Measurements from ENCODE around the gene PRMT5. TPM values are rescaled to one million over a fixed set of nuclear protein-coding genes. Genes with fewer than 3 reads are reported as not detected.
A peak's percentile ranks its signal among the peaks of the same experiment; 100 is the strongest.
"Not testable (repeated sequence)": the region's sequence is repeated elsewhere in the genome, so short reads cannot be mapped to it uniquely, and the experiment has no call there.

Gene PRMT5
- polyA plus RNA-seq, 3 donors = 30.8 to 46.0 (median 32.7) TPM

DNA sequence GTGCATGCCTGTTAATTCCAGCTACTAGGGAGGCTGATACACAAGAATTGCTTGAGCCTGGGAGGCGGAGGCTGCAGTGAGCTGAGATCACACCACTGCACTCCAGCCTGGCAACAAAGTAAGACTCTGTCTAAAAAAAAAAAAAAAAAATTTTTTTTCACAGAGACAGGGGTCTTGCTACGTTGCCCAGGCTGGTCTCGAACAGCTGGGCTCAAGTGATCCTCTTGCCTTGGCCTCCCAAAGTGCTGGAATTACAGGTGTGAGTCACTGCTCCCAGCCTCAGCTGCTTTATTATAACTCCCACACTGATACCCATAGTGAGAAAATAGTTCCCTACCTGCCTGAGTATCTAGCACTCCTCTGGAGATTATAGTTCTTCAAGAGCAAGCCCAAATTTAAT is 16.5 kb upstream of the PRMT5 start:
- 95 to 96% (median 96%) methylated on average over 3 of the region's 3 CpGs for WGBS, 3 donors
- no peak overlapping the region for H3K27ac ChIP-seq (ENCODE audit: low read depth, low read length)

DNA sequence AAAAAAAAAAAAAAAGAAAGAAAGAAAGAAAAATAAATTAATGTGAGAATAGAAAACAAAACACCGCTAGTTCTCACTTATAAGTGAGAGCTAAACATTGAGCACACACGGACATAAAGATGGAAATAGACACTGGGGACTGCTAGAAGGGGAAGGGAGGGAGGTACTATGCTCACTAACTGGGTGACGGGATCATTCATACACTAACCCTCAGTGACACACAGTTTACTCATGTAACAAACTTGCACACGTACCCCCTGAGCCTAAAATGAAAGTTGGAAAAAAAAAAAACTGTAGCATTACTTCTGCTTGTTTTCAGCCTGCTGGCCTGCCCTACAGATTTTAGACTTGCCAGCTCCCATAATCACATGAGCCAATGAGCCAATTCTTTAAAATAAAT is 10.5 kb upstream of the PRMT5 start:
- 95 to 97% (median 95%) methylated on average over 4 of the region's 4 CpGs for WGBS, 3 donors
- H3K27ac ChIP-seq (ENCODE audit: low read depth, low read length) = no peak overlapping the region

DNA sequence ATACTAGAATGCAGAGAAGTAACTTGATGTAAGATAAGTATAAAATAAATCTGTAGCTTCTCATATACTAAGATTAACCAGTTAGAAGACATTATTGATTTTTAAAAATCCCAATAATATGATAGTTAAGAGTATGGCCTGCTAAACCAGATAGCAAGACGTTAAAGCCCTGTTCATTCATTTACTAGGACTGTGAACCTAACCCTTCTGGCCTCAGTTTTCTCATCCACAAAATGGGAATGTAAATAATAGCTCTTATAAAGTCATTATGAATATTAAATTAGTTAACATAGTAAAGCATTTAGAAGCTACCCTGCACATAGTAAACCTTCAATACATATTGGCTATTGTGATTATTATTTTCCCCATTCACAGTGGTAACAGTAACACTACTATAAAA is 6.0 kb upstream of the PRMT5 start:
- WGBS, 3 donors = 67 to 89% (median 83%) methylated on average over 1 of the region's 1 CpG
- H3K27ac ChIP-seq (ENCODE audit: low read depth, low read length) = no peak overlapping the region

DNA sequence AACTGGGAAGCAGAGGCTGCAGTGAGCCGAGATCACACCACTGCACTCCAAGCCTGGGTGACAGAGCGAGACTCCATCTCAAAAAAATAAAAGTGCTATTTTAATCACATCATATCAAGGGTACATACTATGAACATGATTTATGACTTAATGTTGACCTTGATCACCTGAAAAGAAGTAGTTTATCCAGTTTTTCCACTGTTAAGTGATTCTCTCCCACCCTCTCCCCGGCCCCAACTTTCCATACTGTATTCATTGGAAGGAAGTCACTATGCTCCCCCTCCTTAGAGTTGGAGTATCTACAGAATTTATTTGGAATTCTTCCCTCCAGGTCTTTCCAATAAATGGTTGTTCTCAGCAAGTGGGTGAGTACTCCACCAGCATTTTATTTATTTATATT is 3.0 kb upstream of the PRMT5 start:
- no peak overlapping the region for H3K27ac ChIP-seq (ENCODE audit: low read depth, low read length)
- 18 to 92% (median 87%) methylated on average over 3 of the region's 3 CpGs for WGBS, 3 donors

DNA sequence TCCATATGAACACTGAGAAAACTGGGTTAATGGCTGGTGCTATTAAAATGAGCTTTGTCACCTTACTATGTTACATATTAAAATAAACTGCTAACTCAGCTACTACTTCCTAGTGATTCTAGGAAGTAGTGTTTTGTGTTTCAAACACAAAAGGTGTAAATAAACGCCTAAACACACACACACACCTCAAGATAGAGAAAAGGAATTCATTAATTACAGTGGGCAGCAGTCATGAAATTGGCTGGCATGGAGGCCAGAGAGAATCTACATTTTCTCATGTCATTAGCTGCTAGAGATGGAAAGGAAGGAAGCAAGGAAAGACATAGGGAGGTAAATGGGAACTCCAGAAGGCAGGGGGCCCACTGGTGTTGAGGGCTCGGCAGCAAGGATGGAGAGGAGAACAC is 787 bp upstream of the PRMT5 start:
- H3K27ac ChIP-seq (ENCODE audit: low read depth, low read length) = peak overlapping the region; percentile 28
- 1 to 2% (median 1%) methylated on average over 2 of the region's 2 CpGs for WGBS, 3 donors

DNA sequence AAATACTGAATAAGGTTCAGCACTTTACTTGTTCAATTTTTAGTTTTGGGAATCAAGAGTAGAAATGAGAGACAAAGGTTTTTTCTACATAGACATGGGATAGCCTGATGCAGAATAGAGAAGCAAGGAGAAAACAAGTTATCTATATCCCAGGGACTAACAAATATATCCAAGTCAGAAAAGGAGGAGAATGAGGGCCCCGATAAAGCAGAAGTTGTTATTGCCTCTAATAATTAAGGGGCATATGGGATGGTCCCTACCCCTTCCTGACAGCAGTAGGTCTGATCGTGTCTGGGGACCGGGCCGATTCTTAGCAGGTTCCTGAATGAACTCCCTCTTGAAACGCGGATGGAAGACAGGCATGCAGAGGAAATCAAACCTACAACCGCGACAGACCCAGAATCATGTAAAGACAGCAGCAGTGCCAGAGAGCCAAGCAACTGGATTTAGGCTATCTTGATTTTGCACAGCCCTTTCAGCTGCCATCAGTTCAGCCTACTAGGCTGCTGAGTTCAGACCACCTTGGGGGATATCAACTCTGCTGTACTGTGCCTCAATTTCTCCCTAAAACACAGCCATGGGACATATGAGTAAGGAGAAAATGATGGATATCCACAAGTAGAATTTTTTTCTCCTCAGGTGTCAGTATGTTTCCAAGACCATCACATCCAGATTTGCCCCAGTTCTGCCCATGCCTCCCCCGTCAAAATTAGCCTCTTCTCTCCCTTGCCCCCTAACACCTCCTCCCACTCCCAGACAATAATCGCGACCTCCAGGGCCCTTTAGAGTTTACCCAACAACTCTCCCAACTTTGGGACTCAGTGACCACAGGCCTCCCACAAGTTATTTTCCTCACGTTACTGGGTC is 706 bp downstream of the PRMT5 start:
- WGBS, 3 donors = 9 to 11% (median 10%) methylated on average over 12 of the region's 12 CpGs
- peak overlapping the region; percentile 31 for H3K27ac ChIP-seq (ENCODE audit: low read depth, low read length)

DNA sequence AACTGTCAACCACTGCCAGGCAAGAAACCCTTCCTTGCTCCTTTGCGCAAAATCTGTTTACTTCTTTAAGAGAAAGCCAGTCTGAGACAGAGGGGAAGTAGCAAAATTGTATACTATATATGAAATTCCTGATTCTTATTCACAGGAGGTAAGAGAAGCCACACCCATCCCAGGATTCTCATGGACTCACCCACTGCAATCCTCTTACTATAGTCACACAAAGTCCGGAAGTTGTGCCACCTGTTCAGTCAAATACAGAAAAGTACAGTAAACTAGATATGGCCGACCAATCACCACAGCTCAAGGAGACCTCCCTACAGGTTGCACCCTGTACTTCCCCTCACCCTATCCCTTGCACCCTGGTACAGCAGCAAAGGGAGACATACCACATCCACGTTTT is 2.9 kb downstream of the PRMT5 start:
- WGBS, 3 donors = 75 to 88% (median 79%) methylated on average over 4 of the region's 4 CpGs
- no peak overlapping the region for H3K27ac ChIP-seq (ENCODE audit: low read depth, low read length)

DNA sequence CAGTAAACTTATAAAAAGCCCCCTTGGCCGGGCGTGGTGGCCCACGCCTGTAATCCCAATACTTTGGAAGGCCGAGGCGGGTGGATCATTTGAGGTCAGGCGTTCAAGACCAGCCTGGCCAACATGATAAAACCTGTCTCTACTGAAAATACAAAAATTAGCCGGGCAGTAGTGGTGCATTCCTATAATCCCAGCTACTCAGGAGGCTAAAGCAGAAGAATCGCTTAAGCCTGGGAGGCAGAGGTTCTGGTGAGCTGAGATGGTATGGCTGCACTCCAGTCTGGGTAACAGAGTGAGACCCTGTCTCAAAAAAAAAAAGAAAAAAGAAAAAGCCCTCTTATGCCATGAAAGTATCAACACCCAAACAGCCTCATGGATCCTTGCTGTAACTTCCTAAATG is 3.7 kb downstream of the PRMT5 start:
- WGBS, 3 donors = 93 to 95% (median 94%) methylated on average over 8 of the region's 8 CpGs
- no peak overlapping the region for H3K27ac ChIP-seq (ENCODE audit: low read depth, low read length)

DNA sequence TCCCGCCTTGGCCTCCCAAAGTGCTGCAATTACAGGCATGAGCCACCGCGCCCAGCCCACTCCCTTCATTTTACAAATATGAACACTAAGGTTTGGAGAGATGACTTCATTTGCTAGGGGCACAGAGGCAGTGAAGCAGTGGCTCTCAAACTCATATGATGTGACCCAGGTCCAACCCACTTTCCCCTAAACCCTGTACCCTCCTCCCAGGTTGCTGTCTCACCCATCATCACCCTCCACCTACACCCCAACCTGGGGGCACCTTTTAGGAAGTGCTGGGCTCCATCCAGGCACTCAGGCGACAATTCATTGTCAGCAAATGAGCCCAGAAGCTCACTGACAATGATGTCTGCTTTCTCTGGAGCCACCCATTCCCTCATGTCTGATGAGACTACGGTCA is 5.4 kb downstream of the PRMT5 start:
- 96 to 99% (median 97%) methylated on average over 5 of the region's 5 CpGs for WGBS, 3 donors
- H3K27ac ChIP-seq (ENCODE audit: low read depth, low read length) = no peak overlapping the region

DNA sequence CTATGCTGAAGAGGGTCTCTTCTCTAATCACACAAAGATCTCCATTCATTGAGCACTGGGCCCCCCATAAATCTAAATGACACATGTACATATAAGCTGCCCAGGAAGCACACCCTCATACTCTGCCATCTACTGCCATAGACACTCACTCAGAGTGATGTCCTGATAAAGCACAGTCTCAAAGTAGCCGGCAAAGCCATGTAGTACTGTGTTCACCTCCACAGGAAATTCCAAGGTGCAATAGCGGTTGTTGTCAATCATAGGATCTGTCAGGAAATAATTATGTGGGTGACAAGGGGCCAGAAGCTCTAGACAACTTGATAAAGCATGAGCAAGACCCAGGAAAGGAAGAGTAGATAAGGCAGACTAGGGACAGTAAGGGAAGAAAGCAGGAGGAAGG is 6.9 kb downstream of the PRMT5 start:
- WGBS, 3 donors = 88% methylated on average over 2 of the region's 2 CpGs
- no peak overlapping the region for H3K27ac ChIP-seq (ENCODE audit: low read depth, low read length)

DNA sequence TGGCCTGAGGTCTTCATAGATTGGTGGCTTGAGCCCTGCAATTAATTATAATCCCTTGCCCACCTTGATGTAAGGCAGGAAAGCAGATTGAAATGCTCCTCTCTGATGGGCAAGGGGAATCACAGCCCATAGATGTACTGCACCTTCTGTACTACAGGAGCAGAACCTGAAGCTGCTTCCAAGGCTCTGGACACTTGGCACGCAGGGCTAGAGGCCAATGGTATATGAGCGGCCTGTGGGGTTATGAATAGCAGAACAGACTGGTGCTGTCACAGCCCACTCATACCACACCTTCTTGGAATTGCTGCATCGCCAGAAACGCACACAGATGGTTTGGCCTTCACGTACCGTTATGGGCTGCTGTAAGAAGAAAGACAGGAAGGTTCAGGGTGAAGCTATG is 8.5 kb downstream of the PRMT5 start:
- no peak overlapping the region for H3K27ac ChIP-seq (ENCODE audit: low read depth, low read length)
- WGBS, 3 donors = 90 to 92% (median 90%) methylated on average over 6 of the region's 6 CpGs

DNA sequence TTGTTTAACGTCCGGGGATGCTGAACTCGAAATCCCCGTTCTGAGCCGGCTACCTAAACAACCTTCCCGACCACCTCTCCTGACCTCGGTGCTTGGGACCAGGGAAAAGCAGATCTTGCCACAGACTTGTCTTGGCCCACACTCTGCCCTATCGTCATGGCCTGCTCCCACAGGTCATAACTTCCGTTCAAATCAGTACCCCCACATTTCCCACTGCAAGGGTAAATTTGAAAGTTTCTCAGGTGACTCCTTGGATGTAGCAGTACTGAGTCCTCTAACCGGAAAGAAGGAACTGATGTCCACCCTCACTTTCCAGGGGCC is 9.6 kb downstream of the PRMT5 start:
- peak overlapping the region; percentile 40 for H3K27ac ChIP-seq (ENCODE audit: low read depth, low read length)
- WGBS, 3 donors = 7 to 9% (median 8%) methylated on average over 10 of the region's 10 CpGs

DNA sequence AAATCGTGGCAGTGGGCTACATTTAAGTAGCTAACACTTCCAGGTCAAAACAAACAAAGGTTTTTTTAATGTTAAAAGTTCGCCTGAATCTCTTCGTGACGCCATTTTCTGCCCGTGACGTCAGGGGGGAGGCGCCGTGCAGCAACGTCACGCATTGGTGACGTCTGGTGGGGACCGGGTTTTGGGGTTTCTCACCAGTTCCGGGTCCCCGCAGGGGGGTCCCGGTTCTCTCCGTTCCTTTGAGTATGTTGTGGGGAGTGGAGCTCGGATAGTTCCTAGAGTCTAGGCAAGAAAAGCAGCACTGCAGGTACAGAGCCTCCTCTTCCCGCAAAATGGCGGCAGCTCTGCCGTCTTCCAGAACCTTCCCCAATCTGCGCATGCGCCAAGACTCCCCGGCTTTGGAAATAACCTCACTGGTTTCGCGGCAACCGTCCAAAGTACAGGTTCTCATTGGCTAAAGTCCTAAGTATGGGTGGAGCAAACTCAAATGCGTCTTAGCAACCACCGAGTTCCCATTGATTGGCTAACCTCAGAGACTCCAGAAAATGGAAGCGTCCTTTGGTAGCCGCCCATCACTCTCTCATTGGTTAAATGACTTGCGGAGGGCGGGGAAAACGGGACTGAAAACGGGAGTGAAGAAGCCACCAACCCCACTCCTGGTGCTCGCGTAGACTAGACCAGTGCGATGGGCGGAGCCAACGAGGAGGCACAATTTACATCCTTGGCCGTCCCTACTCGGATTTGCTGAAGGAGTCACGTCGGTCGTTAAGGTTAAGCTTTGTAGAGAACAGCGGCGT is 10.2 kb downstream of the PRMT5 start, which contains the start of gene RBM23:
Gene RBM23, minus strand, starts transcription at position 346 of the 797 bp plus-strand sequence.
- WGBS, 3 donors = 0 to 1% (median 0%) methylated on average over 45 to 46 of the region's 46 CpGs
- H3K27ac ChIP-seq (ENCODE audit: low read depth, low read length) = peak within 1 kb of the TSS; percentile 92

DNA sequence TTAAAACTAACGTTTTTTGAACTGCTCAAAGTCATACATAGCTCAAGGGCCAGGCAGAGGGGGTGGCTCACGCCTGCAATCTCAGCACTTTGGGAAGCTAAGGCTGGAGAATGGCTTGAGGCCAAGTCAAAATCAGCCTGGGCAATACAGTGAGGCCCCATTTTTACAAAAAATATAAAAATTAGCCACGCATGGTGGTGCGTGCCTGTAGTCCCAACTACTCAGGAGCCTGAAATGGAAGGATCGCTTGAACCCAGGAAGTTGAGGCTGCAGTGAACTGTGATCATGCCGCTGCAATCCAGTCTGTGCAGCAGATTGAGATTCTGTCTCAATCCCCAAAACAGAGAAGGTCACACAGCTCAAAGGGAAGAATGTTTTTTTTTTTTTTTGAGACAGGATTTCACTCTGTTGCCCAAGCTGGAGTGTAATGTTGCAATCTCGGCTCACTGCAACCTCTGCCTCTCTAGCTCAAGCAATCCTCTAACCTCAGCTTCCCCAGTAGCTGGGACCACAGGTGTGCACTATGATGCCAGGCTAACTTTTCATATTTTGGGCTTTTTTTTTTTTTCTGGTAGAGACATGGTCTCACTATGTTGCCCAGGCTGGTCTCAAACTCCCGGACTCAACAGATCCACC is 13.2 kb downstream of the PRMT5 start:
- WGBS, 3 donors = 57 to 86% (median 65%) methylated on average over 8 of the region's 8 CpGs
- no peak overlapping the region for H3K27ac ChIP-seq (ENCODE audit: low read depth, low read length)

DNA sequence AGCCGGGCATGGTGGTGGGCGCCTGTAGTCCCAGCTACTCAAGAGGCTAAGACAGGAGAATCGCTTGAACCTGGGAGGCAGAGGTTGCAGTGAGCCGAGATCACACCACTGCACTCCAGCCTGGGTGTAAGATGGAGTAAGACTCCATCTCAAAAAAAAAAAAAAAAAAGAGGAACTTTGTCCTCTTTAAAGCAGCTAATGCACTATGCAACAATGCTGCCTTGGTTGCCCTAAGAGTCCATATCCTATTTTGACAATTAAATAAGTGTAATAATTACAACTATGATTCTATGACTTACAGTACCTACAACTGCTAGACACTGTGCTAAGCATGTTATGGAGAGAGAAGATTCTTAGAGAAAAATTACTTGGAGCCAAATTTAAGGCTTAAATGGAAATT is 14.3 kb downstream of the PRMT5 start:
- not testable (repeated sequence) for H3K27ac ChIP-seq (ENCODE audit: low read depth, low read length)
- WGBS, 3 donors = 79 to 96% (median 79%) methylated on average over 4 of the region's 4 CpGs

DNA sequence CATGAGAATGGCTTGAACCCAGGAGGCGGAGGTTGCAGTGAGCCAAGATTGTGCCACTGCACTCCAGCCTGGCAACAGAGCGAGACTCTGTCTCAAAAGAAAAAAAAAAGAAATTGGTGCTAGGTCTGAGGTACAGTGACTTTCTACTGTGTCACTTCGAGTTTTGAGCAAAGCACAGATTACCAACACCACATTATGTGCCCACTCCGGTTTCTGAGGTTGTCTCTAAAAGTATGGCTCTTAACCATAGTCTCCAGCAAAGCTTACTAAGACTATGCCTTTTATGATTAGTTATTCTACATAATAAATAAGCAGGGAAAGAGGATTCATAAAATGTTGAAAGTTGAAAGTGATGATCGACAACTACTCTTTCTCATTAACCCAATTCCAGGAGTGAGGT is 18.3 kb downstream of the PRMT5 start:
- H3K27ac ChIP-seq (ENCODE audit: low read depth, low read length) = no peak overlapping the region
- 84 to 93% (median 86%) methylated on average over 5 of the region's 5 CpGs for WGBS, 3 donors

DNA sequence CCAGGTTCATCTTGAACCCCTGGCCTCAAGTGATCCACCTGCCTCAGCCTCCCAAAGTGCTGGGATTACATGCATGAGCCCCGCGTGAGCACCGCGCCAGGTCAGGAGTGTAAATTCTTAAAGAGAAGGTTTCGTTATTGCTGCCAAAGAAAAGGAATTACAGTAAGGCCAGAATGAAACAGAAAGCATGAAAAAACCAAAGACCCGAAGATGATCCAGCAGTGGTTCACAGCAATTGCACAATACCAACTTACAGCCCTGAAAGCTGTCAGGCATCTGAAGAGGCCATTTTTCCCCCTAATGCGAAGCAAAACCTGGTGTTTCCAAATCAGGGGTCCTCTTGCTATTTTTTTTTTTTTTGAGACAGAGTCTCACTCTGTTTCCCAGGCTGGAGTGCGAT is 20.6 kb downstream of the PRMT5 start:
- no peak overlapping the region for H3K27ac ChIP-seq (ENCODE audit: low read depth, low read length)
- WGBS, 3 donors = 57 to 84% (median 71%) methylated on average over 8 of the region's 8 CpGs

DNA sequence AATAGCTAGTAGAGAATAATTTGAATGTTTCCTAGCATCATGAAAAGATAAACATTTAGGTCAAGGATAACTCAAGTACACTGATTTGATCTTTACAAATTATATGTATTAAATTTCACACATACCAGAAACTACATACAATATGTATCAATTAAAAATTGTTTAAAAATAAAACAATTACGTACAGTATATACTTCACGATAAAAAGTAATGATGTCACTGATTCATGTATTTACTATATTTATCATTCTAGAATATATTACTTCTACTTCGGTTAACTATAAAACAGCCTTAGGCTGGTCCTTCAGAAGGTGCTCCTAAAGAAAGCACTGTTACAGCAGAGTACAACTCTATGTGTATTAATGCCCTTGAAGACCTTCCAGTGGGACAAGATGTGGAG is 21.7 kb downstream of the PRMT5 start:
- WGBS, 3 donors = 85 to 94% (median 93%) methylated on average over 3 of the region's 3 CpGs
- H3K27ac ChIP-seq (ENCODE audit: low read depth, low read length) = no peak overlapping the region

DNA sequence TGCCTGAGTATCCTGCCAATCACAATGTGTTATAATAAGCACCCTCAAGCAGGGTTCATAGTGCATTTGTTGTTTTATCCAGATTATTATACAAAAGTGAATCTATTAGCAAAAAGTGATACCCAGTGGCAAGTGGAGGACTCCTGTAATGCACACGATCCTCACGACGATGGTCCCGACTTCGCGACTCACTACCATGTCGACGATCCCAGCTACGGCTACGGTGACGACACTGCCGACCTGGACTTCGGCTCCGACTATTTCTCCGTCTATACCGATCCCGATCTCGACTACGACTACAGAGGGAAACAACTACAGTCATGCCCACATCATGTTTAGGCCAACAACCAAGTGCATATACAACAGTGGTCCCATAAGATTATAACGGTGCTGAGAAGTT is 23.1 kb downstream of the PRMT5 start:
- no peak overlapping the region for H3K27ac ChIP-seq (ENCODE audit: low read depth, low read length)
- 95 to 97% (median 96%) methylated on average over 20 of the region's 20 CpGs for WGBS, 3 donors

Measured in adipose tissue (tissue), 3 donors.